SK-N-SH (cell line): ENCODE measurements around the gene IARS2. TPM values are rescaled to one million over a fixed set of nuclear protein-coding genes. Genes with fewer than 3 reads are reported as not detected.

Experiments
- CTCF ChIA-PET: fragments of 300-600, 350-600 bp; formaldehyde crosslinking; extraction: SDS; loops from one replicate; lab custom pipeline; 2021; lab: Yijun Ruan, JAX
- POLR2A ChIA-PET: fragments of 350-600 bp; sonication (Branson Sonifier 250); formaldehyde crosslinking; extraction: SDS; loops from one replicate; lab custom pipeline; 2020; ENCODE audit warnings: antibody characterized with exemption, inconsistent platforms; lab: Yijun Ruan, JAX
- DNase-seq: peaks from one replicate; pipeline ENCODE4 v3.0.0; 2012
- H2AFZ ChIP-seq: fragments of 200-600 bp; sonication (generic); 2 replicates; pipeline ENCODE4 v1.8.1; 2016; ENCODE audit warnings: antibody characterized with exemption, mild to moderate bottlenecking, low read depth
- H3F3A ChIP-seq: fragments of 200-600 bp; sonication (generic); replicated peaks from 2 replicates; pipeline ENCODE3; 2016; ENCODE audit warnings: antibody characterized with exemption, mild to moderate bottlenecking; ENCODE audit not compliant: insufficient read depth
- H3K27ac ChIP-seq, 2 experiments: fragments of 200-500 bp in 1 of 2; fragments of 200-600 bp in 1 of 2; sonication (Bioruptor generic) in 1 of 2; sonication (generic), shearing (Covaris generic) in 1 of 2; 2 replicates each; pipeline versions ENCODE4 v1.5.1 to v1.6.1; 2014 to 2016; ENCODE audit warnings: low read depth in 2 of 2, inconsistent platforms in 1 of 2, low read length in 1 of 2, mild to moderate bottlenecking in 1 of 2, mixed read lengths in 1 of 2
- H3K27me3 ChIP-seq: fragments of 200-600 bp; sonication (generic), shearing (Covaris generic); 2 replicates; pipeline ENCODE4 v1.6.1; 2016; ENCODE audit warnings: mixed run types; ENCODE audit not compliant: insufficient read depth
- H3K36me3 ChIP-seq, 2 experiments: fragments of 200-500 bp in 1 of 2; fragments of 200-600 bp in 1 of 2; sonication (Bioruptor generic) in 1 of 2; sonication (generic) in 1 of 2; replicated peaks in 1 of 2; 2 replicates each; pipeline versions ENCODE3 to v1.5.1; 2014 to 2016; ENCODE audit warnings: low read length in 1 of 2, mild to moderate bottlenecking in 1 of 2; ENCODE audit not compliant: insufficient read depth in 2 of 2, control insufficient read depth in 1 of 2
- H3K4me1 ChIP-seq, 2 experiments: fragments of 200-500 bp in 1 of 2; fragments of 200-600 bp in 1 of 2; sonication (Bioruptor generic) in 1 of 2; sonication (generic), shearing (Covaris generic) in 1 of 2; 2 replicates each; pipeline versions ENCODE4 v1.5.1 to v1.6.1; 2014 to 2016; ENCODE audit warnings: low read depth in 1 of 2, low read length in 1 of 2, mixed run types in 1 of 2; ENCODE audit not compliant: insufficient read depth in 2 of 2, control insufficient read depth in 1 of 2
- H3K4me2 ChIP-seq: fragments of 200-600 bp; sonication (generic), shearing (Covaris generic); 2 replicates; pipeline ENCODE4 v1.6.1; 2017; ENCODE audit warnings: mixed run types
- H3K4me3 ChIP-seq, 2 experiments: fragments of 200-500 bp in 1 of 2; fragments of 200-600 bp in 1 of 2; sonication (Bioruptor generic) in 1 of 2; sonication (generic), shearing (Covaris generic) in 1 of 2; 2 replicates each; pipeline versions ENCODE4 v1.5.1 to v1.8.1; 2014 to 2016; ENCODE audit warnings: low read depth in 2 of 2, inconsistent platforms in 1 of 2, low read length in 1 of 2, mild to moderate bottlenecking in 1 of 2, mixed read lengths in 1 of 2, moderate library complexity in 1 of 2
- H3K79me2 ChIP-seq: fragments of 200-600 bp; sonication (generic); 2 replicates; pipeline ENCODE4 v1.8.1; 2017; ENCODE audit warnings: mild to moderate bottlenecking; ENCODE audit not compliant: insufficient read depth
- H3K9ac ChIP-seq: fragments of 200-600 bp; sonication (generic); 2 replicates; pipeline ENCODE4 v1.6.1; 2017; ENCODE audit warnings: mixed run types
- H3K9me2 ChIP-seq: fragments of 200-600 bp; sonication (generic); 2 replicates; pipeline ENCODE4 v1.6.1; 2017; ENCODE audit warnings: mixed run types
- H3K9me3 ChIP-seq: fragments of 200-600 bp; sonication (generic); 2 replicates; pipeline ENCODE4 v1.6.1; 2017; ENCODE audit warnings: mixed run types, mild to moderate bottlenecking, moderate library complexity
- H4K20me1 ChIP-seq: fragments of 200-600 bp; sonication (generic); 2 replicates; pipeline ENCODE4 v1.6.1; 2017; ENCODE audit warnings: mild to moderate bottlenecking, mixed run types; ENCODE audit not compliant: insufficient read depth
- CHD2 ChIP-seq: fragments of 150-350 bp; IDR thresholded peaks from 2 replicates; pipeline ENCODE4 v1.6.1; 2018; ENCODE audit warnings: low read length; ENCODE audit not compliant: partially characterized antibody
- ELF1 ChIP-seq: IDR thresholded peaks from 2 replicates; pipeline ENCODE4 v1.4.0; 2012
- FOSL2 ChIP-seq: IDR thresholded peaks from 2 replicates; pipeline ENCODE4 v1.4.0; 2012; ENCODE audit warnings: low read depth, mild to moderate bottlenecking, moderate library complexity, borderline replicate concordance
- FOXJ3 ChIP-seq: sonication (generic); formaldehyde crosslinking; IDR thresholded peaks from 2 replicates; pipeline ENCODE4 v1.5.1; 2020; ENCODE audit warnings: mild to moderate bottlenecking, missing genetic modification reagents
- FOXM1 ChIP-seq: IDR thresholded peaks from 2 replicates; pipeline ENCODE4 v1.4.0; 2012; ENCODE audit warnings: low read depth, mild to moderate bottlenecking
- GABPA ChIP-seq: IDR thresholded peaks from 2 replicates; pipeline ENCODE4 v1.4.0; 2012; ENCODE audit warnings: low read depth, mild to moderate bottlenecking
- GATA2 ChIP-seq: sonication (generic); formaldehyde crosslinking; IDR thresholded peaks from 2 replicates; pipeline ENCODE4 v1.5.0; 2020; ENCODE audit warnings: mild to moderate bottlenecking, missing genetic modification reagents
- IRF3 ChIP-seq: fragments of 150-350 bp; IDR thresholded peaks from 2 replicates; pipeline ENCODE4 v1.6.1; 2016; ENCODE audit warnings: mild to moderate bottlenecking, low read depth, low read length
- MAX ChIP-seq: IDR thresholded peaks from 2 replicates; pipeline ENCODE4 v1.4.0; 2012; ENCODE audit warnings: low read depth
- MXI1 ChIP-seq: IDR thresholded peaks from 2 replicates; pipeline ENCODE4 v1.6.1; 2012; ENCODE audit warnings: mild to moderate bottlenecking, low read depth, low read length, improper control_type of control experiment
- NRF1 ChIP-seq: IDR thresholded peaks from 2 replicates; pipeline ENCODE4 v1.6.1; 2012; ENCODE audit warnings: low read depth, mild to moderate bottlenecking, low read length
- POLR2AphosphoS5 ChIP-seq: IDR thresholded peaks from 2 replicates; pipeline ENCODE4 v1.6.1; 2012; ENCODE audit warnings: low read depth, low read length
- RFX5 ChIP-seq: IDR thresholded peaks from 2 replicates; pipeline ENCODE4 v1.6.1; 2012; ENCODE audit warnings: mild to moderate bottlenecking, improper control_type of control experiment, low read length
- SIN3A ChIP-seq: IDR thresholded peaks from 2 replicates; pipeline ENCODE4 v1.6.1; 2012; ENCODE audit warnings: low read depth, mild to moderate bottlenecking, low read length, moderate library complexity, borderline replicate concordance
- TAF1 ChIP-seq: IDR thresholded peaks from 2 replicates; pipeline ENCODE4 v1.6.1; 2012; ENCODE audit warnings: low read depth, mild to moderate bottlenecking, low read length, moderate library complexity, borderline replicate concordance
- TEAD4 ChIP-seq: IDR thresholded peaks from 2 replicates; pipeline ENCODE4 v1.4.0; 2012; ENCODE audit warnings: mild to moderate bottlenecking, borderline replicate concordance; ENCODE audit not compliant: insufficient read depth
- YY1 ChIP-seq: IDR thresholded peaks from 2 replicates; pipeline ENCODE4 v1.4.0; 2012; ENCODE audit warnings: low read depth, mild to moderate bottlenecking
- ZBTB33 ChIP-seq: IDR thresholded peaks from 2 replicates; pipeline ENCODE4 v1.4.0; 2012; ENCODE audit warnings: low read depth, borderline replicate concordance
- WGBS: methylation state at CpG from one replicate; pipeline ENCODE4 v1.1.6; 2017; ENCODE audit warnings: low lambda C conversion rate; 5-methylcytosine and 5-hydroxymethylcytosine counted together
- polyA plus RNA-seq, 3 experiments: library from polyadenylated mRNA; depleted of rRNA; stranded (reverse); fragments of >200 nt; gene quantifications; 2 replicates each; pipeline ENCODE4 v1.2.3, GENCODE V29; 2012

The IARS2 gene
- 25.7 and 30.0 TPM in 2 replicates for polyA plus RNA-seq (2012; rRNA removed)
- 49.3 and 63.4 TPM in 2 replicates for polyA plus RNA-seq (2012; cell fraction: cytosol; rRNA removed)
- polyA plus RNA-seq (2012; cell fraction: nucleus; rRNA removed): 12.9 and 22.1 TPM in 2 replicates

- no peaks in the 10 kb centered on the region for H3K9me2 ChIP-seq
- H3K27ac ChIP-seq: peak within 1 kb of the TSS; percentile 74 to 83
- POLR2A ChIA-PET: no interaction called here
- peak within 1 kb of the TSS; percentile 96 for H3K4me2 ChIP-seq
- no peak for TF ChIP-seq TEAD4
- TF ChIP-seq RFX5: 0 out of 2 replicates have a peak, but pooled peaks have one; percentile 26
- TF ChIP-seq SIN3A: peak; percentile 43; the same call in 1 of the 2 replicates
- no peak for TF ChIP-seq IRF3
- TF ChIP-seq POLR2AphosphoS5: peak; percentile 59
- TF ChIP-seq GABPA: peak; percentile 60
- 0 out of 2 replicates have a peak, but pooled peaks have one; percentile 33 for TF ChIP-seq FOXM1
- TF ChIP-seq ELF1: 0 out of 2 replicates have a peak, but pooled peaks have one; percentile 21
- no peak for TF ChIP-seq GATA2
- TF ChIP-seq NRF1: peak; percentile 53; the same call in 1 of the 2 replicates
- TF ChIP-seq FOSL2: no peak
- peak; percentile 56; the same call in 1 of the 2 replicates for TF ChIP-seq MXI1
- TF ChIP-seq YY1: 0 out of 2 replicates have a peak, but pooled peaks have one; percentile 44
- TF ChIP-seq MAX: peak; percentile 42; the same call in 1 of the 2 replicates
- peak; percentile 69 for TF ChIP-seq CHD2
- peak; percentile 54 for TF ChIP-seq TAF1
- TF ChIP-seq ZBTB33: no peak
- 0 out of 2 replicates have a peak, but pooled peaks have one; percentile 21 for TF ChIP-seq FOXJ3 (CRISPR knock-in tag)
- peaks cover 9 to 10% of the 10 kb centered on the region in 2 experiments for H3K4me1 ChIP-seq
- no peaks in the 10 kb centered on the region for H3K9me3 ChIP-seq
- CTCF ChIA-PET: interaction anchor here (0.8 to 1.3 kb wide), 3 partner anchors 30 to 102 kb away, joined by 3 read pairs; no protein-coding TSS in a partner anchor
- H4K20me1 ChIP-seq: no peaks in the 10 kb centered on the region
- H3F3A ChIP-seq: peaks cover 4% of the 10 kb centered on the region
- WGBS: 7% methylated on average over 11 of the region's 73 CpGs
- peaks cover 25 to 26% of the 10 kb centered on the region in 2 experiments for H3K36me3 ChIP-seq
- H3K79me2 ChIP-seq: peaks cover 52% of the 10 kb centered on the region
- no peaks in the 10 kb centered on the region for H3K27me3 ChIP-seq
- peak within 1 kb of the TSS; percentile 92 for H2AFZ ChIP-seq
- peak; percentile 98 for DNase-seq
- H3K4me3 ChIP-seq: peak within 1 kb of the TSS; percentile 77 to 98
- peak within 1 kb of the TSS; percentile 94 for H3K9ac ChIP-seq
Observed at GRCh38 chr1:220094016-220094911, at the start of gene IARS2. Gene IARS2, plus strand, starts transcription at chr1:220094132. Its CDS starts 85 bp downstream, at chr1:220094217.
